SU-DHL-6 (cell line): Measurements from ENCODE around the gene MLN.

ENCODE experiments used
- H2AFZ ChIP-seq: fragments of 200-600 bp; sonication (generic); 2 replicates; pipeline ENCODE4 v1.6.1; 2014; ENCODE audit warnings: low read depth, mild to moderate bottlenecking, moderate library complexity, mixed read lengths, antibody characterized with exemption, low read length; ENCODE audit not compliant: severe bottlenecking
- H3F3A ChIP-seq: fragments of 200-600 bp; shearing (Covaris generic); 2 replicates; pipeline ENCODE4 v1.6.0; 2016; ENCODE audit warnings: antibody characterized with exemption, mild to moderate bottlenecking; ENCODE audit not compliant: insufficient read depth
- H3K27ac ChIP-seq: fragments of 200-600 bp; sonication (generic); 2 replicates; pipeline ENCODE4 v1.5.1; 2016; ENCODE audit warnings: low read depth, mild to moderate bottlenecking, low read length, moderate library complexity, mixed read lengths
- H3K27me3 ChIP-seq: fragments of 200-600 bp; sonication (generic), shearing (Covaris generic); 2 replicates; pipeline ENCODE4 v1.6.0; 2014; ENCODE audit warnings: mild to moderate bottlenecking, low read length
- H3K36me3 ChIP-seq: fragments of 200-600 bp; sonication (generic); 2 replicates; pipeline ENCODE4 v1.6.1; 2014; ENCODE audit warnings: mild to moderate bottlenecking, low read length, mixed read lengths
- H3K4me2 ChIP-seq: fragments of 300-600, 200-600 bp; shearing (Covaris generic), sonication (generic); 2 replicates; pipeline ENCODE4 v1.6.0; 2014; ENCODE audit warnings: low read length, low read depth, mild to moderate bottlenecking; ENCODE audit not compliant: poor library complexity, severe bottlenecking
- H3K4me3 ChIP-seq: fragments of 200-600 bp; sonication (generic); 2 replicates; pipeline ENCODE4 v1.5.1; 2014; ENCODE audit warnings: antibody characterized with exemption, low read length, mild to moderate bottlenecking, mixed read lengths; ENCODE audit not compliant: insufficient read depth, poor library complexity, severe bottlenecking
- H3K79me2 ChIP-seq: fragments of 200-600 bp; sonication (generic); 2 replicates; pipeline ENCODE4 v1.6.1; 2014; ENCODE audit warnings: mild to moderate bottlenecking, low read length, moderate library complexity; ENCODE audit not compliant: insufficient read depth
- H3K9ac ChIP-seq: fragments of 200-600 bp; sonication (generic); 2 replicates; pipeline ENCODE4 v1.7.0; 2014; ENCODE audit warnings: mild to moderate bottlenecking, low read length
- H3K9me2 ChIP-seq: fragments of 200-600 bp; sonication (generic); replicated peaks from 2 replicates; pipeline ENCODE4 v1.6.1; 2014; ENCODE audit warnings: low read length; ENCODE audit not compliant: insufficient read depth
- H3K9me3 ChIP-seq: fragments of 200-600 bp; sonication (generic); 2 replicates; pipeline ENCODE4 v1.6.1; 2014; ENCODE audit warnings: low read length, mixed read lengths; ENCODE audit not compliant: insufficient read depth
- H4K20me1 ChIP-seq: fragments of 200-600 bp; sonication (generic); 2 replicates; pipeline ENCODE4 v1.6.1; 2014; ENCODE audit warnings: low read depth, mild to moderate bottlenecking, antibody characterized with exemption, low read length, moderate library complexity, mixed read lengths
- EZH2phosphoT487 ChIP-seq: fragments of 200-600 bp; sonication (generic), shearing (Covaris generic); conservative IDR thresholded peaks from 2 replicates; pipeline ENCODE4 v1.6.1; 2018; ENCODE audit warnings: mild to moderate bottlenecking, antibody characterized with exemption, low read length, moderate library complexity, mixed read lengths
- TF ChIP-seq, protein P1 (sequence below): fragments of 200-600 bp; sonication (generic); IDR thresholded peaks from one replicate; pipeline ENCODE4 v1.5.1; 2017; ENCODE audit warnings: antibody characterized with exemption, mild to moderate bottlenecking, low read length, moderate library complexity; ENCODE audit not compliant: insufficient read depth, poor library complexity, severe bottlenecking

Gene MLN

GRCh38 chr6:33779895-33780294 lies 23.9 kb downstream of the MLN start:
- no peak overlapping the region for H3K27ac ChIP-seq
- no peak overlapping the region for H3K4me3 ChIP-seq
- TF ChIP-seq, protein P1, sequence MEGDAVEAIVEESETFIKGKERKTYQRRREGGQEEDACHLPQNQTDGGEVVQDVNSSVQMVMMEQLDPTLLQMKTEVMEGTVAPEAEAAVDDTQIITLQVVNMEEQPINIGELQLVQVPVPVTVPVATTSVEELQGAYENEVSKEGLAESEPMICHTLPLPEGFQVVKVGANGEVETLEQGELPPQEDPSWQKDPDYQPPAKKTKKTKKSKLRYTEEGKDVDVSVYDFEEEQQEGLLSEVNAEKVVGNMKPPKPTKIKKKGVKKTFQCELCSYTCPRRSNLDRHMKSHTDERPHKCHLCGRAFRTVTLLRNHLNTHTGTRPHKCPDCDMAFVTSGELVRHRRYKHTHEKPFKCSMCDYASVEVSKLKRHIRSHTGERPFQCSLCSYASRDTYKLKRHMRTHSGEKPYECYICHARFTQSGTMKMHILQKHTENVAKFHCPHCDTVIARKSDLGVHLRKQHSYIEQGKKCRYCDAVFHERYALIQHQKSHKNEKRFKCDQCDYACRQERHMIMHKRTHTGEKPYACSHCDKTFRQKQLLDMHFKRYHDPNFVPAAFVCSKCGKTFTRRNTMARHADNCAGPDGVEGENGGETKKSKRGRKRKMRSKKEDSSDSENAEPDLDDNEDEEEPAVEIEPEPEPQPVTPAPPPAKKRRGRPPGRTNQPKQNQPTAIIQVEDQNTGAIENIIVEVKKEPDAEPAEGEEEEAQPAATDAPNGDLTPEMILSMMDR, result no peak
- no peak for TF ChIP-seq EZH2phosphoT487
- H3K79me2 ChIP-seq, result no peaks in the 10 kb centered on the region; the same call in 1 of the 2 replicates
- no peaks in the 10 kb centered on the region for H3F3A ChIP-seq
- no peak overlapping the region for H3K4me2 ChIP-seq
- H3K9me3 ChIP-seq, result no peaks in the 10 kb centered on the region
- no peaks in the 10 kb centered on the region for H4K20me1 ChIP-seq
- H3K27me3 ChIP-seq, result no peaks in the 10 kb centered on the region
- H3K36me3 ChIP-seq, result no peaks in the 10 kb centered on the region; the same call in 1 of the 2 replicates
- H3K9ac ChIP-seq, result no peak overlapping the region
- H3K9me2 ChIP-seq, result no peaks in the 10 kb centered on the region
- H2AFZ ChIP-seq, result no peak overlapping the region

DNA sequence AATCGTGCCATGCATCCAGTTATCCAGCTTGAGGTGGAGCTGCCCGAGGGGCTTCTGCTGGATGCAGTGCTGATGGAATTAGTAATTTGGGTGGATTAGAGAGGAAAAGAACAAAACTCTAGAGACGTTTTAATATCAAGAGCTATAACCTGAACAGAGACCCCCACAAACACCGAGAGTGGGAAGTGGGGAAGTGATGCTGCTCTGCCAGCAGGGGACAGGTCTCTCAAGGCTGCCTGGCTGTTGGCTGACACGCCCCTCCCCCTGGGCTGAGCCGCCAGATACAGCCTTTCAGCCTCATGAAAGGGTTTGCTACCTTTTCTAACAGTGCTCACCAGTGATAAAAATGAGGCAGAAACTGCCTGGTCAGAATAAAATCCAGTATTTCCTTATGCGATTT lies 24.5 kb downstream of the MLN start:
- H3K4me2 ChIP-seq, result no peak overlapping the region
- H3F3A ChIP-seq, result no peaks in the 10 kb centered on the region
- no peak overlapping the region for H2AFZ ChIP-seq
- no peak overlapping the region for H3K27ac ChIP-seq
- H3K9me2 ChIP-seq, result no peaks in the 10 kb centered on the region
- no peaks in the 10 kb centered on the region; the same call in 1 of the 2 replicates for H3K36me3 ChIP-seq
- no peaks in the 10 kb centered on the region for H3K27me3 ChIP-seq
- H3K79me2 ChIP-seq, result no peaks in the 10 kb centered on the region
- no peak for TF ChIP-seq EZH2phosphoT487
- TF ChIP-seq, protein P1, result no peak
- H3K4me3 ChIP-seq, result no peak overlapping the region
- H4K20me1 ChIP-seq, result no peaks in the 10 kb centered on the region
- H3K9me3 ChIP-seq, result no peaks in the 10 kb centered on the region
- no peak overlapping the region for H3K9ac ChIP-seq

- H3F3A ChIP-seq, result no peaks in the 10 kb centered on the region
- no peak overlapping the region for H3K4me3 ChIP-seq
- H4K20me1 ChIP-seq, result no peaks in the 10 kb centered on the region
- H3K4me2 ChIP-seq, result no peak overlapping the region
- H3K36me3 ChIP-seq, result no peaks in the 10 kb centered on the region; the same call in 1 of the 2 replicates
- no peaks in the 10 kb centered on the region for H3K9me3 ChIP-seq
- H3K9ac ChIP-seq, result no peak overlapping the region
- no peak overlapping the region for H2AFZ ChIP-seq
- TF ChIP-seq, protein P1, result no peak
- no peak for TF ChIP-seq EZH2phosphoT487
- H3K27ac ChIP-seq, result no peak overlapping the region
- H3K27me3 ChIP-seq, result no peaks in the 10 kb centered on the region
- no peaks in the 10 kb centered on the region for H3K9me2 ChIP-seq
- H3K79me2 ChIP-seq, result no peaks in the 10 kb centered on the region
Measured at GRCh38 chr6:33778444-33779121, 25.2 kb downstream of the MLN start.
